Progenitor cell of endocrine pancreas (in vitro differentiated cells): ENCODE measurements around the gene TSSK3. TPM values are rescaled to one million over a fixed set of nuclear protein-coding genes. Genes with fewer than 3 reads are reported as not detected.

Experiments
- DNase-seq: peaks from one replicate; pipeline ENCODE4 v3.0.0; 2021; ENCODE audit warnings: low spot score; ENCODE audit not compliant: unreplicated experiment
- H3K27ac Mint-ChIP-seq: 2 replicates; pipeline ENCODE4 v1.8.0; 2021; ENCODE audit warnings: mild to moderate bottlenecking, moderate library complexity, mixed read lengths
- H3K27me3 Mint-ChIP-seq: 2 replicates; pipeline ENCODE4 v1.8.0; 2021; ENCODE audit warnings: mixed read lengths
- H3K36me3 Mint-ChIP-seq: 2 replicates; pipeline ENCODE4 v1.8.0; 2022; ENCODE audit warnings: mixed read lengths; ENCODE audit not compliant: insufficient read depth
- H3K4me1 Mint-ChIP-seq: 2 replicates; pipeline ENCODE4 v1.8.0; 2021; ENCODE audit warnings: low read depth, mixed read lengths
- H3K4me3 Mint-ChIP-seq: 2 replicates; pipeline ENCODE4 v1.8.0; 2021; ENCODE audit warnings: low read depth, mild to moderate bottlenecking, moderate library complexity, mixed read lengths
- H3K9me3 Mint-ChIP-seq: 2 replicates; pipeline ENCODE4 v1.8.0; 2021; ENCODE audit warnings: low read depth, mixed read lengths
- total RNA-seq: library from RNA; stranded (reverse); gene quantifications from 2 replicates; pipeline ENCODE4 v1.2.1, GENCODE V29; 2021
- TF ChIP-seq, protein P1 (sequence below): fragments of 200-600 bp; sonication (generic); IDR thresholded peaks from one replicate; pipeline ENCODE4 v1.5.0; 2021; ENCODE audit warnings: antibody characterized with exemption, mild to moderate bottlenecking; ENCODE audit not compliant: unreplicated experiment

The TSSK3 gene
- total RNA-seq, 1 donor from 2014 or later = 3.9 TPM

DNA sequence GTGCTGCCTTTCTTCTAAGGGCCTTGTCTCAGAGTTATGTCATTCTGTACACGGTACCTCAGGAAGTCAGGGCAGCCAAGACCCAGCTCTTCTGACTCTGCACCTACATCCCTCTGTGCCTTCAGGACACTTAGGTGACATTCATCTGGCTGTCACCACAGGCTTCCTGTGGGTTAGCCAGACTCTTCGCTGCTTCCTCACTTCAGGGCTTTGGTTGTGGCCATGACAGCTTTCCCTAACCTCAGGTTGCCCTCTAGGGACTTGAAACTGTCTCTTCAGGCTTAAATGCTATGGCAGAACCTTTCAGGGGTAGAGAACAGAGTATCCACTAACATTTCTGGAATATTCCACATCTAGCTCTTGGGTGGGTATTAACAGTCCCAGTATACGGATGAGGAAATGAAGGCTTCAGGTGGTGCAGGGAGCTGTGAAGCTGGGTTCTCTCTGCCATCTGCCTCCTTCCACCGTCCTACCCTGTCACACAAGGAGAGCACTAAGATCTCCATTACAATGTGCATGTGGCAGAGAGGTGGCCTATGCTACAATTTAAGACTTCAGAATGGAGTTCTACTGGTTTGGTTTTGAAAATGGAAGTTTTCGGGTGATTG is 9.9 kb downstream of the TSSK3 start:
- Mint-ChIP-seq H3K4me1 (no peaks in the 10 kb centered on the region), H3K4me3 (no peak overlapping the region), H3K9me3 (no peaks in the 10 kb centered on the region), H3K36me3 (peaks cover 22% of the 10 kb centered on the region), H3K27ac (no peak overlapping the region), H3K27me3 (no peaks in the 10 kb centered on the region)
- no peak for DNase-seq
- TF ChIP-seq, protein P1, sequence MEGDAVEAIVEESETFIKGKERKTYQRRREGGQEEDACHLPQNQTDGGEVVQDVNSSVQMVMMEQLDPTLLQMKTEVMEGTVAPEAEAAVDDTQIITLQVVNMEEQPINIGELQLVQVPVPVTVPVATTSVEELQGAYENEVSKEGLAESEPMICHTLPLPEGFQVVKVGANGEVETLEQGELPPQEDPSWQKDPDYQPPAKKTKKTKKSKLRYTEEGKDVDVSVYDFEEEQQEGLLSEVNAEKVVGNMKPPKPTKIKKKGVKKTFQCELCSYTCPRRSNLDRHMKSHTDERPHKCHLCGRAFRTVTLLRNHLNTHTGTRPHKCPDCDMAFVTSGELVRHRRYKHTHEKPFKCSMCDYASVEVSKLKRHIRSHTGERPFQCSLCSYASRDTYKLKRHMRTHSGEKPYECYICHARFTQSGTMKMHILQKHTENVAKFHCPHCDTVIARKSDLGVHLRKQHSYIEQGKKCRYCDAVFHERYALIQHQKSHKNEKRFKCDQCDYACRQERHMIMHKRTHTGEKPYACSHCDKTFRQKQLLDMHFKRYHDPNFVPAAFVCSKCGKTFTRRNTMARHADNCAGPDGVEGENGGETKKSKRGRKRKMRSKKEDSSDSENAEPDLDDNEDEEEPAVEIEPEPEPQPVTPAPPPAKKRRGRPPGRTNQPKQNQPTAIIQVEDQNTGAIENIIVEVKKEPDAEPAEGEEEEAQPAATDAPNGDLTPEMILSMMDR = no peak

DNA sequence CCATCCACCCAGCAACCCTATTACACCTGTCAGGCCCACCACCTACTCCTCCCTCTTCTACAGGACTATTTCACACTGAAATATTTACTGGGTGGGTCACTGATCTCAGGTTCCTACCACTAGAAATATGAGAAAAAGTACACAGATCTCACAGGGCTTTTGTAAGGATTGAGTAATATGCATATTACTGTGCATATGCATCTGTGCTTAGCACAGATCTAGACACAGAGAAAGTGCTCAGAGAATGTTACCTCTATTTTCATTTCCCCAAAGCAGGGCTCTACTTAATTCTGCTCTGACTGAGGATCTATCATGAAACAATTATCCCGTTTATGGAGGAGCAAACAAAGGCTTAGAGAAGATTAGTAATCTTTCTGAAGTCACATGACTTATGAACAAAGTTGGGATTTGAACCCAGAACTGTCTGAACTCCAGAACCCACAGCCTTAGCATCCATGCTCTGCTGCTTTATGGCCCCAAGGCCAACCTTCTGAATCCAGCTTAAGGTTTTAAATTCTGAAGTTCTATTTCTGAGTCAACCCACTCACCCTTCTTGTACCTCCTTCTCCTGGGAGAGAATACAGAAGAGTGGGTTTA is 11.8 kb downstream of the TSSK3 start:
- no peaks in the 10 kb centered on the region for H3K4me1 Mint-ChIP-seq
- H3K4me3 Mint-ChIP-seq = no peak overlapping the region
- peaks cover 23% of the 10 kb centered on the region for H3K36me3 Mint-ChIP-seq
- no peak for DNase-seq
- H3K9me3 Mint-ChIP-seq = no peaks in the 10 kb centered on the region
- no peaks in the 10 kb centered on the region for H3K27me3 Mint-ChIP-seq
- TF ChIP-seq, protein P1 = no peak
- H3K27ac Mint-ChIP-seq = no peak overlapping the region

DNA sequence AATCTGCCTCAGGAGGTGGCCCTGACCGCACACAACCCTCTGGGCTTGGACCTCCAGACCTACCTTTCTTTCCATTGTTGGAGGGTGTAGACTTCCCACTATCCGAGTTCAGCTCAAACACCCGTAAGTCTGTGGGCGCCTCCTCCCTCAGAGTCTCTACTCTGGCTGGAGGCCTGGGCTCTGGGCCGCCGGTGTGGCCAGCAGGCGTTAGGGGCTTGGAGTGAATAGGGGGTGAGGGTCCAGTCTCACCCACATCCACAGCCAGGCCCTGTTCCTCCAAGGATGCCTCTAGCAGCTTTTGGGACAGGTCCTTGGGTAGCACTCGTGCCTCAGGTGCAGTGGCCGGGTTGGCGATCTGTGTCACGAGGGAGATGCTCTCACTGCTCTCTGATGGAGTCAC is 13.9 kb downstream of the TSSK3 start:
- Mint-ChIP-seq H3K36me3 (peaks cover 28% of the 10 kb centered on the region), H3K27ac (no peak overlapping the region), H3K4me1 (no peaks in the 10 kb centered on the region), H3K27me3 (no peaks in the 10 kb centered on the region), H3K4me3 (no peak overlapping the region), H3K9me3 (no peaks in the 10 kb centered on the region)
- DNase-seq = no peak
- TF ChIP-seq, protein P1 = no peak

DNA sequence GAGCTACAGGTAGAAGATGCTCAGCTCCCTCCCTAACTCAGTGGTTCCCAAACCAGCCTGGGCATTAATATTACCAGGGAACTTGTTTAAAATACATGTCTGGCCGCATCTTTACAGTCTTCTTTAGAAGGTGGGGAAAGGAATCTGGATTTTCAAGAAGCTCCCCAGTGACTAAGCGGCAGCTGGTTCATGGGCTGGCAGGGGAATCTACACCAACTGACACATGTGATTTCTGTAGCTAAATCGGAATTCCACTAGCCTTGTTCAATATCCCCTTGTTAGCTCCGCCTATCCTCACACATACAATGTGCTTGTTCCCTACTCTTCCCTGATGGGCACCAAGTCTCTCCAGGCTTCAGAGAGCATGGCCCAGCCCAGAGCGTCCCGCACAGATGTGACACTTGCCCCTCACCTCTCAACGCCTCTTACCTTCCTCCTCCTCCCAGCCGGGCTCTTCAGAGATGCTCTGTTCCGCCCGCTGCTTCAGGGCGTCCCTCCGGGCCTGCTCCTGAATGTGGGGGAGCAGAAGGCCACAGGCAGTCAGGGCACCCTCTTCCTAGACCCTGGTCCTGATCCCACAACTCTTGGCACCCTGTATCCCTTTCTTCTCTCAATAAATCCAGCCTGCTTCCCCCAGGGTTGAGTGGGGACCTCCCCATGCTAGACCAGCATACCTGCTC is 15.3 kb downstream of the TSSK3 start:
- peaks cover 22% of the 10 kb centered on the region for H3K36me3 Mint-ChIP-seq

DNA sequence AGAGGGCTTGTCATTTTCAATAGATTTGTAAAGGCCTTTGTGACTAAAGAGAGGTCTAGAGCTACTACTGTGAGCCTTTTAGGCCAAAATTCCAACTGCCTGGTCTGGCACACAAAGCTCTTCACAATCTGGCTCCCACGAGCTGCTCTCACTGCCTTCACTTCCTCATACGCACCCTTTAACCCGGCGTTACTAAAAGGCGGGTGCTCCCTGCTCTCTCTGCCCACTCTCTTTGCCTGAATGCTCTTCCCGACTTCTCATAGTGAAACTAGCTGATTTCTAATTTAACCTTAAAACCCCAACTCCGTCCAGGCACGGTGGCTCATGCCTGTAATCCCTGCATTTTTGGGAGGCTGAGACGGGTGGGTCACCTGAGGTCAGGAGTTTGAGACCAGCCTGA is 17.7 kb downstream of the TSSK3 start:
- H3K4me3 Mint-ChIP-seq = no peak overlapping the region
- no peaks in the 10 kb centered on the region for H3K4me1 Mint-ChIP-seq
- DNase-seq = no peak
- no peaks in the 10 kb centered on the region for H3K9me3 Mint-ChIP-seq
- H3K36me3 Mint-ChIP-seq = peaks cover 16% of the 10 kb centered on the region
- no peaks in the 10 kb centered on the region for H3K27me3 Mint-ChIP-seq
- TF ChIP-seq, protein P1 = no peak
- no peak overlapping the region for H3K27ac Mint-ChIP-seq

More for the DNA sequence above, 15.3 kb downstream of the TSSK3 start:
- TF ChIP-seq, protein P1 = no peak
- peak overlapping the region; percentile 71 for H3K27ac Mint-ChIP-seq
- no peak for DNase-seq
- no peaks in the 10 kb centered on the region for H3K27me3 Mint-ChIP-seq
- no peaks in the 10 kb centered on the region for H3K9me3 Mint-ChIP-seq
- H3K4me3 Mint-ChIP-seq = no peak overlapping the region
- H3K4me1 Mint-ChIP-seq = no peaks in the 10 kb centered on the region
